ENCODE data around the gene AUTS2.

Gene AUTS2

GRCh38 chr7:70596598-70596913 is 998.3 kb downstream of the AUTS2 start:
- in situ Hi-C loops (cut with MboI; ENCODE audit: low sequenced_read_pairs), result no loop called here

- in situ Hi-C loops (cut with MboI; ENCODE audit: low sequenced_read_pairs), result no loop called here
Observed at GRCh38 chr7:70597066-70597465, 998.8 kb downstream of the AUTS2 start.

- in situ Hi-C loops (cut with MboI; ENCODE audit: low sequenced_read_pairs), result no loop called here
Observed at GRCh38 chr7:70598976-70599375, 1000.7 kb downstream of the AUTS2 start.

GRCh38 chr7:70599446-70600190 is 1001.3 kb downstream of the AUTS2 start:
- in situ Hi-C loops (cut with MboI; ENCODE audit: low sequenced_read_pairs), result no loop called here

- in situ Hi-C loops (cut with MboI; ENCODE audit: low sequenced_read_pairs), result no loop called here
Observed at GRCh38 chr7:70600993-70601392, 1002.7 kb downstream of the AUTS2 start.

GRCh38 chr7:70602117-70602516 is 1003.8 kb downstream of the AUTS2 start:
- in situ Hi-C loops (cut with MboI; ENCODE audit: low sequenced_read_pairs), result no loop called here

GRCh38 chr7:70607281-70607680 is 1009.0 kb downstream of the AUTS2 start:
- in situ Hi-C loops (cut with MboI; ENCODE audit: low sequenced_read_pairs), result no loop called here

GRCh38 chr7:70607759-70608158 is 1009.5 kb downstream of the AUTS2 start:
- in situ Hi-C loops (cut with MboI; ENCODE audit: low sequenced_read_pairs), result no loop called here

- in situ Hi-C loops (cut with MboI; ENCODE audit: low sequenced_read_pairs), result no loop called here
Observed at GRCh38 chr7:70608229-70608628, 1010.0 kb downstream of the AUTS2 start.

- in situ Hi-C loops (cut with MboI; ENCODE audit: low sequenced_read_pairs), result no loop called here
Observed at GRCh38 chr7:70612811-70613210, 1014.5 kb downstream of the AUTS2 start.

- in situ Hi-C loops (cut with MboI; ENCODE audit: low sequenced_read_pairs), result no loop called here
Observed at GRCh38 chr7:70614237-70615045, 1016.2 kb downstream of the AUTS2 start.

- in situ Hi-C loops (cut with MboI; ENCODE audit: low sequenced_read_pairs), result no loop called here
Observed at GRCh38 chr7:70615066-70615606, 1016.9 kb downstream of the AUTS2 start.

- in situ Hi-C loops (cut with MboI; ENCODE audit: low sequenced_read_pairs), result no loop called here
Observed at GRCh38 chr7:70616211-70616610, 1017.9 kb downstream of the AUTS2 start.

GRCh38 chr7:70616821-70617220 is 1018.5 kb downstream of the AUTS2 start:
- in situ Hi-C loops (cut with MboI; ENCODE audit: low sequenced_read_pairs), result no loop called here

- in situ Hi-C loops (cut with MboI; ENCODE audit: low sequenced_read_pairs), result no loop called here
Observed at GRCh38 chr7:70618020-70618551, 1019.8 kb downstream of the AUTS2 start.

GRCh38 chr7:70619130-70619529 is 1020.9 kb downstream of the AUTS2 start:
- in situ Hi-C loops (cut with MboI; ENCODE audit: low sequenced_read_pairs), result no loop called here

GRCh38 chr7:70619659-70620058 is 1021.4 kb downstream of the AUTS2 start:
- in situ Hi-C loops (cut with MboI; ENCODE audit: low sequenced_read_pairs), result no loop called here

- in situ Hi-C loops (cut with MboI; ENCODE audit: low sequenced_read_pairs), result no loop called here
Observed at GRCh38 chr7:70620333-70621055, 1022.2 kb downstream of the AUTS2 start.

- in situ Hi-C loops (cut with MboI; ENCODE audit: low sequenced_read_pairs), result no loop called here
Observed at GRCh38 chr7:70621954-70622600, 1023.8 kb downstream of the AUTS2 start.

GRCh38 chr7:70622936-70623335 is 1024.7 kb downstream of the AUTS2 start:
- in situ Hi-C loops (cut with MboI; ENCODE audit: low sequenced_read_pairs), result no loop called here
